ENCODE results near the gene SEMA3A.
"Not testable (repeated sequence)": the region's sequence is repeated elsewhere in the genome, so short reads cannot be mapped to it uniquely, and the experiment has no call there.

Gene SEMA3A
- total RNA-seq: 0.13 to 0.42 reads per million in 2 experiments

DNA sequence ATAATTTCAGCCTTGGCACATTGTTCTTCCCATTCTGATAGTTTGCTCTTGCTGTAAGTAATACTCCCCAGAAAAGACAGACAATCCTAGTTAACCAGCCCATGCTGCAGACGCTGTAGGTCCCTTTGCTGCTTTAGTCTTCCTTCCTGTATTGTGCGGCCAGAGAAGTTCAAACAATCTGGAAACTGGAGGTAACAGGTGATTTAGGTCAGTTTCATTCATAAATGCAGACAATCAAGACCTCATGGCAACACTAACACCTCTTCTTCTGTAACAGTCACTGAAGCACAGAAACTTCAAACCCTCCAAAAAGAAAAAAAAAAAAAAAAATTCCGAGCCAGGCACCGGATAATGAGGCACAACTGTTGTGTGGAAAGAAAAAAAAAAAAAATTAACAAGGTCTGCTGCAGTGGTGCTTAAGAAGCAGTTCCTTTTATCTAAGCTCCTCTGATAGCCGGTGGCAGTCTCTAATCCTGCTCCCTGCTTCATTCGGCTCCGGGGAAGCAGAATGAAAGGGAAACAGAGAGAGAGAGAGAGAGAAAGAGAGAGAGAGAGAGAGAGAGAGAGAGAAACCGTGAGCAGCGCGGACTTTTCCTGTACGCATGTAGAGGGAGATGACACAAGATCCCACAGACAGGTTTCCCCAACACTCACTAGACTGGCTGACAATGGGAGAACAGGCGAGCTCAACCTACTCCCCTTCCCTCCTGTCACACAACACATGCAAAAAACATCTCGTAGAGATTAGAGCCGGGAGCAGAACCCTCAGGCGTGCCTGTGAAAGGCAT is at the start of gene SEMA3A:
Gene SEMA3A, minus strand, starts transcription at position 306 of the 788 bp plus-strand sequence. Its CDS starts 203 bp downstream, at position 103.
- DNase-seq (ENCODE audit: low read depth): no peak

- DNase-seq (ENCODE audit: low read depth): not testable (repeated sequence)
These were observed 48.4 kb upstream of the SEMA3A start for GRCh38 chr7:84243037-84243436.

- DNase-seq (ENCODE audit: low read depth): no peak
These were observed 44.0 kb upstream of the SEMA3A start for GRCh38 chr7:84238596-84238995.

- DNase-seq (ENCODE audit: low read depth): no peak
These were observed 43.1 kb upstream of the SEMA3A start for GRCh38 chr7:84237533-84238173.

- no peak for DNase-seq (ENCODE audit: low read depth)
These were observed 41.8 kb upstream of the SEMA3A start for GRCh38 chr7:84236398-84236797.

GRCh38 chr7:84232646-84233045 is 38.1 kb upstream of the SEMA3A start:
- DNase-seq (ENCODE audit: low read depth): no peak

DNA sequence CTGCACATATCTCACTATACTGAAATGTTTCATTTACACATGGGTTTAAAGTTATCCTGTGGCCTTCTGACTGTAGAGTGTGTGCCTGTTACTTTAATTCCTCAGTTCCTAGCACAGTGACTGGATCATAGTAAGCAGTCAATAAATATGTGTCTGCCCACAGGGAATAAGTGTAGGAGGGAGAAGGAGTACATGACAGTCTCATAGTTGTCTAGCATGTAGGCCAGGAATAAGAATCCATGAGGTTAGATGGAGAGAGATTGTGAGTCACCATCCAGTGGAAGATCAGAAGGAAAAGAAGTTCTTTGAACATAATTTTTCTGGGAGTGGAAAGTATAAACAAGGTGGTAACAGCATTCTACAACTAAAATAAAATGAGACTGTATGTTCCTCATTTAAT is 36.6 kb upstream of the SEMA3A start:
- DNase-seq (ENCODE audit: low read depth): no peak

GRCh38 chr7:84230491-84230890 is 35.9 kb upstream of the SEMA3A start:
- no peak for DNase-seq (ENCODE audit: low read depth)

GRCh38 chr7:84228526-84228925 is 33.9 kb upstream of the SEMA3A start:
- no peak for DNase-seq (ENCODE audit: low read depth)

GRCh38 chr7:84226759-84227158 is 32.2 kb upstream of the SEMA3A start:
- no peak for DNase-seq (ENCODE audit: low read depth)

- no peak for DNase-seq (ENCODE audit: low read depth)
These were observed 29.9 kb upstream of the SEMA3A start for GRCh38 chr7:84224505-84224904.

- no peak for DNase-seq (ENCODE audit: low read depth)
These were observed 24.7 kb upstream of the SEMA3A start for GRCh38 chr7:84219310-84219709.

GRCh38 chr7:84218681-84219080 is 24.1 kb upstream of the SEMA3A start:
- no peak for DNase-seq (ENCODE audit: low read depth)

DNA sequence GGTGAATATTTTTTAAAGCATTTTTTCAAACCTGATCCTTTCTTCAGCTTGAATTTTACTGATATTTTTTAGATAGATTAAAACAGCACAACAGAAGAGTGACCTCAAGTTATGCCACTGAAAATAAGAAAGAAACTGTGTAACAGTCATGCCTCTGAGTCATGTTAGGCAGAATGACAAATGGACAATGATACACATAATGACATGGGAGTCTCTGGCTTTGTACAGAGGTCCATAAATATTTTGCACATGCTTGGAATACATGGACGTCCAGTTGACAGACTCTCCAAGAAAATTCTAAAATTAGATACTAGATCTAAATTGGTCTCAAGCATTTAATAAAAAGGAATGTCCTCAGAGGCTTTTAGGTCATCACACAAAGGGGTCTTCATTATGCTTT is 21.9 kb upstream of the SEMA3A start:
- DNase-seq (ENCODE audit: low read depth): no peak

- not testable (repeated sequence) for DNase-seq (ENCODE audit: low read depth)
These were observed 20.2 kb upstream of the SEMA3A start for GRCh38 chr7:84214757-84215156.

GRCh38 chr7:84210301-84210700 is 15.7 kb upstream of the SEMA3A start:
- no peak for DNase-seq (ENCODE audit: low read depth)

DNA sequence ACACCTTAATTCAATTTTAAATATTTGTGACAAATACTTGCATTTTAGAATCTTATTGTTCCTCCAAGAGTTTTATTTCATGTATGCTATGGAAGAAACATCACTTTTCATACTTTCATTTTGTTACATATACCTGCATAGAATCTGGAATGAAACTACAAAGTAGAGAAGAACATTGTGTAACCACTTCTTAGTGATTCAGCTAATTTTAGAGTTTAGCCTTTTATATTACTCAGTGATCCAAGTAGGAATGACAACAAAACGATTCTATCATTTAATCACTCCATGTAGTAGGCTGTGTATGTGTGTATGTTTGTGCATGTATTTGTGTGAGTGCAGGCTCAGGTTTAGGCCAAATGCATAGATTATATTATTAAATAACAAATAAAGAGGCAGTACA is 14.4 kb upstream of the SEMA3A start:
- no peak for DNase-seq (ENCODE audit: low read depth)

- DNase-seq (ENCODE audit: low read depth): no peak
These were observed 13.0 kb upstream of the SEMA3A start for GRCh38 chr7:84207615-84208014.

- DNase-seq (ENCODE audit: low read depth): no peak
These were observed 12.4 kb upstream of the SEMA3A start for GRCh38 chr7:84207025-84207424.

DNA sequence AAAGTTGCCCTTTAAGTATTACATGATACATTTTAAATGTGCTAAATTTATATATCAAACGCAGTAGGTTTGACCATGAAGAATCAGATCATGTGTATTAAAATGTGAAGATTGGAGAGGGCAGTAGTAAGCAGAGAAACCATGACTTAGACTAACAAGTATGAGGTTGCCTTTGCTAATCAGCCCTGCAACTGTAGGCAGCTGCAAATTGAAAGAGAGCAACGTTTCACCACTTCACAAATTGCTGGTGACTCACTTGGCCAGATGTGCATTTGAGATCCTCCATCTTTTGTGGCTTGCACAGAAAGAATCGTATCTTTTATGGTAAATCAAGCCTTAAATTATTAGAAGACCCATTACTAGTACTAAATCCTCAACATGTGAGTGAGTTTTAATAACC is 10.1 kb upstream of the SEMA3A start:
- no peak for DNase-seq (ENCODE audit: low read depth)

GRCh38 chr7:84202855-84203254 is 8.3 kb upstream of the SEMA3A start:
- no peak for DNase-seq (ENCODE audit: low read depth)

DNA sequence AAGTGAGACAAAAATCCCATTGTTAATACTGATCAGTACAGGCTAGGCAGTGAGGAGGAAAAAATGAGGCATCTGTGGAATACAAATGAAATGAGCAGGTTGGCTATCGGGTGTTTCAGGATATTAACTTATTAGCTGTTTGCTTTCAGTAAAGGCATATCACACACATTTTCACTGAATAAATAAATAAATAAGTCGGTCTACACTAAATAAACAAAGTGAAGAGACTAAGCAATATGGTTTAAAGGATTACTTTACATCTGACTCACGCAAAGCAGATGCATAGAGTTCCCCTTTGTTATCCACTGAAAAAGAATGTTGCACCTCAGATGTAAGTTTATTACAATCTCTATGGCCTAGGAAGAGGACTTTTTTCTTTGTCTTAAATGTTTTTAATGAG is 6.3 kb upstream of the SEMA3A start:
- no peak for DNase-seq (ENCODE audit: low read depth)

DNA sequence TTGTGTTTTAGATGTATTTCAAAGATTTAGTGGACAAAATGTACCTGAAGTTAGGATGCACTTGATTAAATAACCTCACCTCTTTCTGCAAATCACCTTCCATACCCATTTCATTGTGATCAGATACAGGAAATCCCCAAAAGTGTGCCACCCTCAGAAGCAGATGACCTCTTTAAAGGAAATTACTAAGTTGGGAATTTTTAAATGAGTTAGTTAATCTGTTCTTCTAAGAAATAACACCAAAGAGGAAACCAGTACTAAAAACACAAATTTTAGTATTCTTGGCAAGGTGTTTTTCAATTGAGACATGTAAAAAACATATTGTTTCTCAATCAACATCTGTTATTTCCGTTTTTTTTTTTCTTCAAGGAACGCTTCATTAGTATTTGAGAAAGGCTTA is 4.6 kb upstream of the SEMA3A start:
- no peak for DNase-seq (ENCODE audit: low read depth)

DNA sequence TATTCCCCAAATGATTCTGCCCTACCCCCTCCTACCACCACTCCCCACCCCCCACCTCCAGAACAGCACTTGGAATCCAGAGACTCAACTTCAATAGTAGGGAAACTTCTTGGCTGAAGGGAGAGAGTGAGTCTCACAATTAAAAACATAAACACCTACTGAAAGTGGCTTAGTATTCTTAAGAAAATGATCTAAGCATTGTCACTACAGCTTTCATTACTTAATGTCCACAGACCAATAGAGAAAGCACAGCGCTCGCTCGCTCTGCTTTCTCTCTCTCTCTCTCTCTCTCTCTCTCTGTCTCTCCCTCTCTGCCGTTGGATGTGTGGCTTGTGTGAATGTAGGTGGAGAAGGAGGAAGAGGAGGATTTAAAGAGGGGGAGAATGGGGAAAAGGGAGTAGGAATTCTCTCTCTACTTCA is 1.5 kb upstream of the SEMA3A start:
- no peak for DNase-seq (ENCODE audit: low read depth)

All from T follicular helper cell (primary cell).